ENCODE results near the gene USP6NL.

DNA sequence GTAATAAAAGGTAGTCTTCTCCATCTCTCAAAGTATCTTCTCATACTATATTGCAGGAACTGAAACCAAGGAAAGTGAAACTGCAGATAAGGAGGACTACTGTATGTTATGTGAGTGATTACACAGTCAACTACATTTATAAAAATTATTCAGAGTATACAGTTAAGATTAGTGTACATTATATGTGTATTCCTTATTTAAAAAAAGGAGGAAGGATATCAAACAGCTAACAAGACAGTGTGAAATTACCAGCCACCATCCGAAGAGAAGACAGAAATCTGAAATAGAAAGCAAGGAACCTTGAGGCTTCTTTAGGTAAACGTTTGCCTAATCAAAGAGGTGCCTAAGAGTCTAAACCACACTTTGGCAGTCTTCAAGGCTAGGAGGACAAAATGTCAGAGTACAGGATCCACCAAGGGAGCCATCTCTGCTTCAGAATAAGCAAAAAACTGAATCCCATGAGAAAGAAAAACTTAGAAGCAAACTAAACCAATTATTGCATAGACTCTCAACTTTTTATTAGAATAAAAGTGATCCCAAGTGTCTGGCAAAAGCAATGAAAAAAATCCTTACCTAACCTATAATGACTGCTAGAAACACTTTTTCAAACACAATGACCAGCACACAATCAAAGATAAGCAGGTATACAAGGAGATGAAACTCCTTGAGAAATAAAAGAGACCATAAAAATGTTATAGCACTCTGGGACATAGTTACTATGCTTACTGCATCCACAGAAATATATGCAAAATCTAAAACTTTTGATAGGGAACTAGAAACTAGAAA is 6.4 kb downstream of the USP6NL start:
- TF ChIP-seq EZH2 (IDR thresholded peaks at IDR 0.05; ENCODE audit: borderline replicate concordance, low read depth, low read length, severe bottlenecking) (no peak), CTCF (IDR thresholded peaks at IDR 0.05; ENCODE audit: borderline replicate concordance, extremely low read depth, low read length, poor library complexity, severe bottlenecking) (no peak)

All from DND-41 (cell line).